ENCODE results near the gene TSPAN16.

TSPAN16 gene

DNA sequence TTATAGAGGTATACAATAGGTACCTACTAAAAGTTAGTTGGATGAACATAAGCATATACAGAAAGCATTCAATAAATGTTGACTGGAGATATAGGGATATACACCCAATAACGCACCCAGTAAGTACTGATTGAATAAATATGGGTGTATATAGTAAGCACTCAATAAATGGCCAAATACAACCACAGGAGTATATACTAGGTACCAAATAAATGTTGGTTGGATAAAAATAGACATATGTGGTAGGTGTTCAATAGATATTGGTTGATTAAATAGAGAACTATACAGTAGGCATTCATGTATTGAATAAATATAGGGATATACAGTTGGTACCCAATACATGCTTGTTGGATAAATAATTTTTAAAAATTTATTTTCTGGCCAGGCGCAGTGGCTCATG, 47.1 kb upstream of the TSPAN16 start:
- H3K79me1 ChIP-seq (ENCODE audit: low read length): no peaks in the 10 kb centered on the region
- H3K9ac ChIP-seq (ENCODE audit: low read length): no peak overlapping the region
- H3K14ac ChIP-seq (ENCODE audit: low read length): no peak overlapping the region
- no peak overlapping the region for H3K4me2 ChIP-seq (ENCODE audit: low read length)
- no peak overlapping the region for H3K27ac ChIP-seq (ENCODE audit: low read depth, low read length)
- no peak overlapping the region for H2AK5ac ChIP-seq (ENCODE audit: low read length)
- no peak overlapping the region for H2AFZ ChIP-seq (ENCODE audit: insufficient read depth, low read length, poor library complexity)
- no peaks in the 10 kb centered on the region for H3K27me3 ChIP-seq (ENCODE audit: insufficient read depth, low read length)
- H4K91ac ChIP-seq (ENCODE audit: low read depth, low read length): no peak overlapping the region
- peaks cover 3% of the 10 kb centered on the region for H3K9me3 ChIP-seq (ENCODE audit: insufficient read depth, low read depth, low read length)
- no peak overlapping the region for H4K12ac ChIP-seq (ENCODE audit: low read depth, low read length)
- H2BK12ac ChIP-seq (ENCODE audit: low read length): no peak overlapping the region
- no peak overlapping the region for H2BK120ac ChIP-seq (ENCODE audit: insufficient read depth, low read length, poor library complexity)
- no peak overlapping the region for H3K4me3 ChIP-seq (ENCODE audit: low read depth, low read length)
- no peak overlapping the region for H3K23ac ChIP-seq (ENCODE audit: low read length)
- WGBS (ENCODE audit: extremely low coverage, insufficient coverage, insufficient read length): no CpG with 5 or more reads among the region's 2 CpGs
- H3K4me1 ChIP-seq (ENCODE audit: control insufficient read depth in 1 of 2, insufficient read depth in 2 of 2, low read length in 2 of 2): no peaks in the 10 kb centered on the region
- no peak overlapping the region for H2BK5ac ChIP-seq (ENCODE audit: low read depth, low read length, poor library complexity)
- DNase-seq: no peak
- H3K18ac ChIP-seq (ENCODE audit: low read length): no peak overlapping the region
- H3K4ac ChIP-seq (ENCODE audit: low read depth, low read length): no peak overlapping the region
- no peak overlapping the region for H4K8ac ChIP-seq (ENCODE audit: low read depth, low read length)
- no peaks in the 10 kb centered on the region for H3K79me2 ChIP-seq (ENCODE audit: control insufficient read depth, insufficient read depth, low read length, poor library complexity)
- H3K36me3 ChIP-seq (ENCODE audit: control insufficient read depth in 1 of 2, insufficient read depth in 2 of 2, low read length in 2 of 2): peaks cover 17 to 19% of the 10 kb centered on the region in 2 experiments

DNA sequence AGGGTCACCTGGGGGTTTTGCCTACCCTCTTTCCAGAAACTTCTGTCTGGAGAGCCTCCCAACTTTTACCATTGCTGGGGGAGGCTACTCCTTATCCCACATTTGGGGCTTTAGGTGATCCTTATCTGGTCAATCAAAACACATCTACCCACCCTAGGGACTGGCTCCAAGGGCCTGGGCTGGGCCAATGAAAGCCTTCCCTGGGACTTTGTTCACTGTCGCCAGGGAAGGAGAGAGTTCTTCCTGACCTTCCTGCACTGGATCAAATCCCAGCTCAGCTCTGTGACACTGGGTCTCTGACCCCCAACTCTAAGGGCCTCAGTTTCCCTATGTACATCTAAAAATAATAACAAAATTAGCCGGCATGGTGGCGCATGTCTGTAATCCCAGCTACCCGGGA, 44.7 kb upstream of the TSPAN16 start:
- Histone ChIP-seq H3K4me3 (ENCODE audit: low read depth, low read length) (no peak overlapping the region), H4K8ac (ENCODE audit: low read depth, low read length) (no peak overlapping the region), H2BK120ac (ENCODE audit: insufficient read depth, low read length, poor library complexity) (no peak overlapping the region), H3K4ac (ENCODE audit: low read depth, low read length) (no peak overlapping the region), H3K4me2 (ENCODE audit: low read length) (no peak overlapping the region), H2BK5ac (ENCODE audit: low read depth, low read length, poor library complexity) (no peak overlapping the region), H3K27ac (ENCODE audit: low read depth, low read length) (no peak overlapping the region), H3K9ac (ENCODE audit: low read length) (no peak overlapping the region), H3K4me1 (ENCODE audit: control insufficient read depth in 1 of 2, insufficient read depth in 2 of 2, low read length in 2 of 2) (peaks cover 0 to 4% of the 10 kb centered on the region in 2 experiments), H3K36me3 (ENCODE audit: control insufficient read depth in 1 of 2, insufficient read depth in 2 of 2, low read length in 2 of 2) (peaks cover 17 to 19% of the 10 kb centered on the region in 2 experiments), H3K79me1 (ENCODE audit: low read length) (no peaks in the 10 kb centered on the region), H2BK12ac (ENCODE audit: low read length) (no peak overlapping the region), H3K18ac (ENCODE audit: low read length) (no peak overlapping the region), H4K91ac (ENCODE audit: low read depth, low read length) (no peak overlapping the region), H2AFZ (ENCODE audit: insufficient read depth, low read length, poor library complexity) (no peak overlapping the region), H2AK5ac (ENCODE audit: low read length) (no peak overlapping the region), H4K12ac (ENCODE audit: low read depth, low read length) (no peak overlapping the region), H3K23ac (ENCODE audit: low read length) (no peak overlapping the region), H3K9me3 (ENCODE audit: insufficient read depth, low read depth, low read length) (peaks cover 3% of the 10 kb centered on the region), H3K27me3 (ENCODE audit: insufficient read depth, low read length) (no peaks in the 10 kb centered on the region), H3K14ac (ENCODE audit: low read length) (no peak overlapping the region), H3K79me2 (ENCODE audit: control insufficient read depth, insufficient read depth, low read length, poor library complexity) (no peaks in the 10 kb centered on the region)
- no peak for DNase-seq
- WGBS (ENCODE audit: extremely low coverage, insufficient coverage, insufficient read length): no CpG with 5 or more reads among the region's 4 CpGs

DNA sequence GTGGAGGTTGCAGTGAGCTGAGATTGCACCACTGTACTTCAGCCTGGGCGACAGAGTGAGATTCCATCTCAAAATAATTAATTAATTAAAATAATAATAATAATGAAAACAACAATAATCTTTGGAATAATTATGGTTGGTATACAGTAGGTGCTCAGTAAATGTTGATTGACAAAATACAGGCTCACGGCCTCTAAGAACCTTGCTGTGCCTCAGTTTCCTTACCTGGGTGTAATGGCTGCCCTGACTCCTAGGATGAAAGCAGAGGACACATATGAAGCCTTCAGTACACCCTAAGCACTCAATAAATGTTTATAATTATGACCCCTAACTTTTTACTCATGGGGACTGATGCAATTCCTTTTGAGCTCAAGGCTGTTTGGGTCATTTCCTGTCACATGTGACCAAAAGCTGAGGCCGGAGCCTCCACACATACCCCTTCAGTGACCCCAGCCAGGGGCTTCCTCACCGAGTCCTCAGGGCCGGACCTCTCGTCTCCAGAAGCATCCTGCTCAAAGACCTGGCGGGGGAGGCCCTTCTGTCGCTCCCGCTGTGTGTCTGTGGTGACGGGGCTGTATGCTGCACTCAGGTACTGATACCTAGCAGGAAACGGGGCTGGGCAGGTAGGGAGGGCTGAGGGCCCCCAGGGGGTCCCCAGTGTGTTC, 44.2 kb upstream of the TSPAN16 start:
- no peaks in the 10 kb centered on the region for H3K79me2 ChIP-seq (ENCODE audit: control insufficient read depth, insufficient read depth, low read length, poor library complexity)
- no peak overlapping the region for H2AK5ac ChIP-seq (ENCODE audit: low read length)
- H3K79me1 ChIP-seq (ENCODE audit: low read length): no peaks in the 10 kb centered on the region
- no peak overlapping the region for H3K14ac ChIP-seq (ENCODE audit: low read length)
- no peak for DNase-seq
- no peak overlapping the region for H4K12ac ChIP-seq (ENCODE audit: low read depth, low read length)
- no peak overlapping the region for H3K4me2 ChIP-seq (ENCODE audit: low read length)
- H2AFZ ChIP-seq (ENCODE audit: insufficient read depth, low read length, poor library complexity): no peak overlapping the region
- H2BK120ac ChIP-seq (ENCODE audit: insufficient read depth, low read length, poor library complexity): no peak overlapping the region
- H3K4me1 ChIP-seq (ENCODE audit: control insufficient read depth in 1 of 2, insufficient read depth in 2 of 2, low read length in 2 of 2): peaks cover 0 to 4% of the 10 kb centered on the region in 2 experiments
- no peak overlapping the region for H4K8ac ChIP-seq (ENCODE audit: low read depth, low read length)
- no CpG with 5 or more reads among the region's 11 CpGs for WGBS (ENCODE audit: extremely low coverage, insufficient coverage, insufficient read length)
- H3K9me3 ChIP-seq (ENCODE audit: insufficient read depth, low read depth, low read length): peaks cover 3% of the 10 kb centered on the region
- H3K27me3 ChIP-seq (ENCODE audit: insufficient read depth, low read length): no peaks in the 10 kb centered on the region
- no peak overlapping the region for H2BK12ac ChIP-seq (ENCODE audit: low read length)
- no peak overlapping the region for H3K23ac ChIP-seq (ENCODE audit: low read length)
- H3K9ac ChIP-seq (ENCODE audit: low read length): no peak overlapping the region
- H3K27ac ChIP-seq (ENCODE audit: low read depth, low read length): no peak overlapping the region
- H2BK5ac ChIP-seq (ENCODE audit: low read depth, low read length, poor library complexity): no peak overlapping the region
- H3K18ac ChIP-seq (ENCODE audit: low read length): no peak overlapping the region
- H3K4me3 ChIP-seq (ENCODE audit: low read depth, low read length): no peak overlapping the region
- H4K91ac ChIP-seq (ENCODE audit: low read depth, low read length): no peak overlapping the region
- peaks cover 16 to 17% of the 10 kb centered on the region in 2 experiments for H3K36me3 ChIP-seq (ENCODE audit: control insufficient read depth in 1 of 2, insufficient read depth in 2 of 2, low read length in 2 of 2)
- H3K4ac ChIP-seq (ENCODE audit: low read depth, low read length): no peak overlapping the region

DNA sequence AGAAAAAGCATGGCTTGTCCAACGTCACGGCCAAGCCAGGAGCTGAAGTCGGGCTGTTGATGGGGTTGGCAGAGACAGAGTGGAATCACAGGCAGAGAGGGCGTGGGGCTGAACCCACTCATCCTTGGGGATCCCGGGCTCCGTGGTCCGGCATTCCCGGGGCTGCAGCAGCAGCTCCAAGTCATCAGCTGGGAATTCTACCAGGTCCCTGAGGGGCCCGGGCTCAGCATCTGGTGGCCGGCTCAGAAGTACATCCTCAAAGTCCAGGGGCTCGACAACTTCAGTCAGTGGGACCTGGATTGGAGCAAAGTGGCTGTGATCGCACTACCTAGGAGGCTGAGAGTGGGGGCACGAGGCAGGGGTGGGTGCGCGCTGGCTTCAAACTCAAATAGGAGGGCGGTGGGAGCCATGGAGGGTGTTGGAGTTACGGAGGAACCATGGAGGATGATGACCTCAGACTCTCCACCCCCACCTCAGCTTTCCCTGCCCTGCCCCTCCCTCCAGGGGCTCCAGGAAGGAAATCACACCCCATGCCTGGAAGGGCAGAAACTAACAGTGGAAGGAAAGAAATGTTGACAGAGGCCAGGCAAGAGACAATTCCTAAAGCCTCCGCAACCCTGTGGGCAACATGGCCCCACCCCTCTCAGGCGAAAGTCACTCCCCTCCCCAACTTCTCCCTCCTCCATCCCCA, 43.1 kb upstream of the TSPAN16 start:
- H3K23ac ChIP-seq (ENCODE audit: low read length): no peak overlapping the region
- H3K27ac ChIP-seq (ENCODE audit: low read depth, low read length): no peak overlapping the region
- no peak overlapping the region for H4K91ac ChIP-seq (ENCODE audit: low read depth, low read length)
- WGBS (ENCODE audit: extremely low coverage, insufficient coverage, insufficient read length): no CpG with 5 or more reads among the region's 19 CpGs
- no peak overlapping the region for H3K4me2 ChIP-seq (ENCODE audit: low read length)
- H2AFZ ChIP-seq (ENCODE audit: insufficient read depth, low read length, poor library complexity): no peak overlapping the region
- H2AK5ac ChIP-seq (ENCODE audit: low read length): no peak overlapping the region
- no peak overlapping the region for H2BK5ac ChIP-seq (ENCODE audit: low read depth, low read length, poor library complexity)
- no peak overlapping the region for H2BK12ac ChIP-seq (ENCODE audit: low read length)
- H2BK120ac ChIP-seq (ENCODE audit: insufficient read depth, low read length, poor library complexity): no peak overlapping the region
- no peak overlapping the region for H3K4ac ChIP-seq (ENCODE audit: low read depth, low read length)
- peaks cover 3% of the 10 kb centered on the region for H3K9me3 ChIP-seq (ENCODE audit: insufficient read depth, low read depth, low read length)
- H4K8ac ChIP-seq (ENCODE audit: low read depth, low read length): no peak overlapping the region
- no peaks in the 10 kb centered on the region for H3K27me3 ChIP-seq (ENCODE audit: insufficient read depth, low read length)
- H3K14ac ChIP-seq (ENCODE audit: low read length): no peak overlapping the region
- no peak overlapping the region for H3K9ac ChIP-seq (ENCODE audit: low read length)
- peaks cover 0 to 4% of the 10 kb centered on the region in 2 experiments for H3K4me1 ChIP-seq (ENCODE audit: control insufficient read depth in 1 of 2, insufficient read depth in 2 of 2, low read length in 2 of 2)
- peaks cover 9 to 16% of the 10 kb centered on the region in 2 experiments for H3K36me3 ChIP-seq (ENCODE audit: control insufficient read depth in 1 of 2, insufficient read depth in 2 of 2, low read length in 2 of 2)
- H3K79me2 ChIP-seq (ENCODE audit: control insufficient read depth, insufficient read depth, low read length, poor library complexity): no peaks in the 10 kb centered on the region
- H3K18ac ChIP-seq (ENCODE audit: low read length): no peak overlapping the region
- no peaks in the 10 kb centered on the region for H3K79me1 ChIP-seq (ENCODE audit: low read length)
- no peak for DNase-seq
- no peak overlapping the region for H3K4me3 ChIP-seq (ENCODE audit: low read depth, low read length)
- no peak overlapping the region for H4K12ac ChIP-seq (ENCODE audit: low read depth, low read length)
